ENCODE measurements around the gene TNNI2. TPM values are rescaled to one million over a fixed set of nuclear protein-coding genes. Genes with fewer than 3 reads are reported as not detected.

The TNNI2 gene
- polyA plus RNA-seq, 1 of the 3 experiments (the other 2 are of a cell fraction): not detected

- H3K4me1 ChIP-seq (ENCODE audit: control insufficient read depth in 1 of 2, insufficient read depth in 2 of 2, low read depth in 1 of 2, low read length in 1 of 2): peaks cover 13 to 79% of the 10 kb centered on the region in 2 experiments; a peak in 3 of 4 replicates
- DNase-seq: no peak
- peak overlapping the region in 1 of 2 experiments; percentile 28; a peak in 1 of 4 replicates for H3K27ac ChIP-seq (ENCODE audit: low read depth in 2 of 2, low read length in 1 of 2)
- H4K20me1 ChIP-seq (ENCODE audit: insufficient read depth): no peaks in the 10 kb centered on the region
- H3K36me3 ChIP-seq (replicated peaks in 1 of 2; ENCODE audit: control insufficient read depth in 1 of 2, insufficient read depth in 2 of 2, low read length in 1 of 2): no peaks in the 10 kb centered on the region
- no peak overlapping the region for H3K4me3 ChIP-seq (ENCODE audit: low read depth in 2 of 2, low read length in 1 of 2)
- no peaks in the 10 kb centered on the region for H3K9me2 ChIP-seq
- H3K4me2 ChIP-seq: no peak overlapping the region
- no peaks in the 10 kb centered on the region for H3K27me3 ChIP-seq (ENCODE audit: insufficient read depth)
- H3F3A ChIP-seq (replicated peaks; ENCODE audit: insufficient read depth): peaks cover 3% of the 10 kb centered on the region
- TF ChIP-seq MXI1 (IDR thresholded peaks at IDR 0.05; ENCODE audit: low read depth, low read length): no peak
- TF ChIP-seq RAD21 (IDR thresholded peaks at IDR 0.05; ENCODE audit: low read length): no peak
- TF ChIP-seq EZH2phosphoT487 (IDR thresholded peaks at IDR 0.05; ENCODE audit: borderline replicate concordance, low read depth): no peak
- TF ChIP-seq YY1 (IDR thresholded peaks at IDR 0.05; ENCODE audit: low read depth): no peak
- no peak for TF ChIP-seq ELF1 (IDR thresholded peaks at IDR 0.05)
- no peak for TF ChIP-seq TEAD4 (IDR thresholded peaks at IDR 0.05; ENCODE audit: borderline replicate concordance, insufficient read depth)
- TF ChIP-seq SMC3 (IDR thresholded peaks at IDR 0.05; ENCODE audit: low read depth, low read length): no peak
- TF ChIP-seq IRF3 (IDR thresholded peaks at IDR 0.05; ENCODE audit: low read depth, low read length): no peak
- ChIA-PET CTCF (interaction anchor here (1.1 to 20.8 kb wide), 9 partner anchors 17 to 320 kb away, joined by 4 to 585 read pairs (median 48); partner anchors contain the start of gene IGF2), POLR2A (interaction anchor here (0.6 kb wide), 1 partner anchor 337 kb away, joined by 4 read pairs; no protein-coding TSS in a partner anchor)
- H3K9me3 ChIP-seq: no peaks in the 10 kb centered on the region
- 66% methylated on average over 2 of the region's 6 CpGs for WGBS (ENCODE audit: low lambda C conversion rate)
- H3K9ac ChIP-seq: no peak overlapping the region
- H3K79me2 ChIP-seq (ENCODE audit: insufficient read depth): no peaks in the 10 kb centered on the region
- no peak overlapping the region for H2AFZ ChIP-seq (ENCODE audit: low read depth)
These were observed 8.8 kb upstream of the TNNI2 start for GRCh38 chr11:1830004-1830321.

GRCh38 chr11:1830322-1831223 is 8.2 kb upstream of the TNNI2 start:
- 84% methylated on average over 9 of the region's 33 CpGs for WGBS (ENCODE audit: low lambda C conversion rate)
- H3K79me2 ChIP-seq (ENCODE audit: insufficient read depth): no peaks in the 10 kb centered on the region
- no peaks in the 10 kb centered on the region for H3K36me3 ChIP-seq (replicated peaks in 1 of 2; ENCODE audit: control insufficient read depth in 1 of 2, insufficient read depth in 2 of 2, low read length in 1 of 2)
- DNase-seq: peak; percentile 40
- H3K27ac ChIP-seq (ENCODE audit: low read depth in 2 of 2, low read length in 1 of 2): peak overlapping the region in 1 of 2 experiments; percentile 28; a peak in 1 of 4 replicates
- H3K9me3 ChIP-seq: no peaks in the 10 kb centered on the region
- TF ChIP-seq, protein P1, sequence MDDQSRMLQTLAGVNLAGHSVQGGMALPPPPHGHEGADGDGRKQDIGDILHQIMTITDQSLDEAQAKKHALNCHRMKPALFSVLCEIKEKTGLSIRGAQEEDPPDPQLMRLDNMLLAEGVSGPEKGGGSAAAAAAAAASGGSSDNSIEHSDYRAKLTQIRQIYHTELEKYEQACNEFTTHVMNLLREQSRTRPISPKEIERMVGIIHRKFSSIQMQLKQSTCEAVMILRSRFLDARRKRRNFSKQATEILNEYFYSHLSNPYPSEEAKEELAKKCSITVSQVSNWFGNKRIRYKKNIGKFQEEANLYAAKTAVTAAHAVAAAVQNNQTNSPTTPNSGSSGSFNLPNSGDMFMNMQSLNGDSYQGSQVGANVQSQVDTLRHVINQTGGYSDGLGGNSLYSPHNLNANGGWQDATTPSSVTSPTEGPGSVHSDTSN (IDR thresholded peaks at IDR 0.05): no peak
- TF ChIP-seq FOXM1 (IDR thresholded peaks at IDR 0.05; ENCODE audit: low read depth): no peak
- TF ChIP-seq NRF1 (IDR thresholded peaks at IDR 0.05; ENCODE audit: low read depth, low read length): no peak
- no peak for TF ChIP-seq NFIC (IDR thresholded peaks at IDR 0.05; ENCODE audit: borderline replicate concordance)
- no peak for TF ChIP-seq EP300 (IDR thresholded peaks at IDR 0.05; ENCODE audit: borderline replicate concordance in 1 of 2, low read depth in 1 of 2, low read length in 1 of 2)
- TF ChIP-seq FOSL2 (IDR thresholded peaks at IDR 0.05; ENCODE audit: borderline replicate concordance, low read depth): no peak
- no peak for TF ChIP-seq ELF1 (IDR thresholded peaks at IDR 0.05)
- no peak for TF ChIP-seq SMC3 (IDR thresholded peaks at IDR 0.05; ENCODE audit: low read depth, low read length)
- no peak for TF ChIP-seq TEAD4 (IDR thresholded peaks at IDR 0.05; ENCODE audit: borderline replicate concordance, insufficient read depth)
- TF ChIP-seq IRF3 (IDR thresholded peaks at IDR 0.05; ENCODE audit: low read depth, low read length): no peak
- CTCF ChIA-PET: interaction anchor here (1.1 to 20.8 kb wide), 15 partner anchors 16 to 319 kb away, joined by 3 to 585 read pairs (median 25); partner anchors contain the start of gene IGF2
- no peaks in the 10 kb centered on the region for H3K9me2 ChIP-seq
- no peak overlapping the region; the same call in 1 of the 2 replicates for H3K4me2 ChIP-seq
- peaks cover 13 to 83% of the 10 kb centered on the region in 2 experiments; a peak in 3 of 4 replicates for H3K4me1 ChIP-seq (ENCODE audit: control insufficient read depth in 1 of 2, insufficient read depth in 2 of 2, low read depth in 1 of 2, low read length in 1 of 2)
- no peak overlapping the region for H3K4me3 ChIP-seq (ENCODE audit: low read depth in 2 of 2, low read length in 1 of 2)
- POLR2A ChIA-PET: interaction anchor here (0.6 kb wide), 1 partner anchor 338 kb away, joined by 4 read pairs; no protein-coding TSS in a partner anchor
- no peaks in the 10 kb centered on the region for H4K20me1 ChIP-seq (ENCODE audit: insufficient read depth)
- no peak overlapping the region for H3K9ac ChIP-seq
- H3F3A ChIP-seq (replicated peaks; ENCODE audit: insufficient read depth): peaks cover 3% of the 10 kb centered on the region
- H3K27me3 ChIP-seq (ENCODE audit: insufficient read depth): no peaks in the 10 kb centered on the region
- H2AFZ ChIP-seq (ENCODE audit: low read depth): no peak overlapping the region

Measured in SK-N-SH (cell line).